Progenitor cell of endocrine pancreas (in vitro differentiated cells): ENCODE data around the gene HPCAL1. TPM values are rescaled to one million over a fixed set of nuclear protein-coding genes. Genes with fewer than 3 reads are reported as not detected.

Experiments
- DNase-seq: peaks from one replicate; pipeline ENCODE4 v3.0.0; 2021; ENCODE audit warnings: low spot score; ENCODE audit not compliant: unreplicated experiment
- H3K27ac Mint-ChIP-seq: 2 replicates; pipeline ENCODE4 v1.8.0; 2021; ENCODE audit warnings: mild to moderate bottlenecking, moderate library complexity, mixed read lengths
- H3K27me3 Mint-ChIP-seq: 2 replicates; pipeline ENCODE4 v1.8.0; 2021; ENCODE audit warnings: mixed read lengths
- H3K36me3 Mint-ChIP-seq: 2 replicates; pipeline ENCODE4 v1.8.0; 2022; ENCODE audit warnings: mixed read lengths; ENCODE audit not compliant: insufficient read depth
- H3K4me1 Mint-ChIP-seq: 2 replicates; pipeline ENCODE4 v1.8.0; 2021; ENCODE audit warnings: low read depth, mixed read lengths
- H3K4me3 Mint-ChIP-seq: 2 replicates; pipeline ENCODE4 v1.8.0; 2021; ENCODE audit warnings: low read depth, mild to moderate bottlenecking, moderate library complexity, mixed read lengths
- H3K9me3 Mint-ChIP-seq: 2 replicates; pipeline ENCODE4 v1.8.0; 2021; ENCODE audit warnings: low read depth, mixed read lengths
- CTCF ChIP-seq: fragments of 200-600 bp; sonication (generic); IDR thresholded peaks from one replicate; pipeline ENCODE4 v1.5.0; 2021; ENCODE audit warnings: antibody characterized with exemption, mild to moderate bottlenecking; ENCODE audit not compliant: unreplicated experiment
- total RNA-seq: library from RNA; stranded (reverse); gene quantifications from 2 replicates; pipeline ENCODE4 v1.2.1, GENCODE V29; 2021

HPCAL1 gene
- total RNA-seq, 1 donor from 2014 or later: 16.5 TPM

- TF ChIP-seq CTCF: no peak
- Mint-ChIP-seq H3K36me3 (peaks cover 1% of the 10 kb centered on the region), H3K9me3 (peaks cover 3% of the 10 kb centered on the region), H3K4me1 (peaks cover 18% of the 10 kb centered on the region), H3K27me3 (peaks cover 5% of the 10 kb centered on the region), H3K4me3 (no peak overlapping the region), H3K27ac (no peak overlapping the region)
- no peak for DNase-seq
Measured at GRCh38 chr2:10331702-10332401, 29.1 kb downstream of the HPCAL1 start.

GRCh38 chr2:10332402-10333246, 29.9 kb downstream of the HPCAL1 start:
- no peak overlapping the region for H3K27ac Mint-ChIP-seq
- H3K4me3 Mint-ChIP-seq: no peak overlapping the region
- H3K9me3 Mint-ChIP-seq: peaks cover 3% of the 10 kb centered on the region
- peaks cover 1% of the 10 kb centered on the region for H3K36me3 Mint-ChIP-seq
- no peak for DNase-seq
- H3K27me3 Mint-ChIP-seq: peaks cover 5% of the 10 kb centered on the region
- no peak for TF ChIP-seq CTCF
- H3K4me1 Mint-ChIP-seq: peaks cover 18% of the 10 kb centered on the region

- DNase-seq: no peak
- H3K27me3 Mint-ChIP-seq: peaks cover 5% of the 10 kb centered on the region
- peak overlapping the region; percentile 52 for H3K27ac Mint-ChIP-seq
- H3K4me3 Mint-ChIP-seq: no peak overlapping the region
- peaks cover 3% of the 10 kb centered on the region for H3K9me3 Mint-ChIP-seq
- peaks cover 18% of the 10 kb centered on the region for H3K4me1 Mint-ChIP-seq
- peaks cover 1% of the 10 kb centered on the region for H3K36me3 Mint-ChIP-seq
- TF ChIP-seq CTCF: no peak
Measured at GRCh38 chr2:10333247-10333613, 30.5 kb downstream of the HPCAL1 start.

GRCh38 chr2:10333966-10334365, 31.3 kb downstream of the HPCAL1 start:
- peaks cover 5% of the 10 kb centered on the region for H3K27me3 Mint-ChIP-seq

More at GRCh38 chr2:10333966-10334365, 31.3 kb downstream of the HPCAL1 start:
- H3K9me3 Mint-ChIP-seq: peaks cover 3% of the 10 kb centered on the region
- H3K27ac Mint-ChIP-seq: no peak overlapping the region
- H3K36me3 Mint-ChIP-seq: peaks cover 1% of the 10 kb centered on the region
- no peak for DNase-seq
- TF ChIP-seq CTCF: no peak
- peaks cover 18% of the 10 kb centered on the region for H3K4me1 Mint-ChIP-seq
- H3K4me3 Mint-ChIP-seq: no peak overlapping the region
